ENCODE results near the gene PRKAG2.

DNA sequence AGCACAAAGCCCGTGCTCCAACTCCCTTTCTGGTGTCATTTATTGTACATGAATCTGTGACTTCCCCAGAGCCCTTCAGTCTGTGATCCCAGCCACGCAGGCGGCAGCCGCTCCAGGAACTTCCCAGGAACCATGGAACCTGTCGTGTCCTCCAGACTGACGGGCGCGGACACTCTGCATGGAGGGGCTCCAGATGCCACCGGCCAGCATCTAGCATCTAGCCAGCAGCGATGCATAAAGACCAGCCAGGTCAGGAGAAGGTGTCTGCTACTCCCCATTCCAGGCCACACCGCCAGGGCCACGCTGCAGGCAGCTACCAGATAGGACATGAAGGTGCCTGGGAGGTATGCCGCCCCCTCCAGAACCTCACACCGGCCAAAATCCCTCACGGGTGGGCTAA is 77.4 kb downstream of the PRKAG2 start:
- TF ChIP-seq, protein P1, sequence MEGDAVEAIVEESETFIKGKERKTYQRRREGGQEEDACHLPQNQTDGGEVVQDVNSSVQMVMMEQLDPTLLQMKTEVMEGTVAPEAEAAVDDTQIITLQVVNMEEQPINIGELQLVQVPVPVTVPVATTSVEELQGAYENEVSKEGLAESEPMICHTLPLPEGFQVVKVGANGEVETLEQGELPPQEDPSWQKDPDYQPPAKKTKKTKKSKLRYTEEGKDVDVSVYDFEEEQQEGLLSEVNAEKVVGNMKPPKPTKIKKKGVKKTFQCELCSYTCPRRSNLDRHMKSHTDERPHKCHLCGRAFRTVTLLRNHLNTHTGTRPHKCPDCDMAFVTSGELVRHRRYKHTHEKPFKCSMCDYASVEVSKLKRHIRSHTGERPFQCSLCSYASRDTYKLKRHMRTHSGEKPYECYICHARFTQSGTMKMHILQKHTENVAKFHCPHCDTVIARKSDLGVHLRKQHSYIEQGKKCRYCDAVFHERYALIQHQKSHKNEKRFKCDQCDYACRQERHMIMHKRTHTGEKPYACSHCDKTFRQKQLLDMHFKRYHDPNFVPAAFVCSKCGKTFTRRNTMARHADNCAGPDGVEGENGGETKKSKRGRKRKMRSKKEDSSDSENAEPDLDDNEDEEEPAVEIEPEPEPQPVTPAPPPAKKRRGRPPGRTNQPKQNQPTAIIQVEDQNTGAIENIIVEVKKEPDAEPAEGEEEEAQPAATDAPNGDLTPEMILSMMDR (IDR thresholded peaks at IDR 0.05; ENCODE audit: insufficient read depth, low read length, poor library complexity, severe bottlenecking) = no peak
- TF ChIP-seq EZH2phosphoT487 (conservative IDR thresholded peaks at IDR 0.05; ENCODE audit: low read length) = no peak
